ENCODE data around the gene SDK1. TPM values are rescaled to one million over a fixed set of nuclear protein-coding genes. Genes with fewer than 3 reads are reported as not detected.

Gene SDK1
- total RNA-seq, 1 donor from 2014 or later: 0.26 TPM

GRCh38 chr7:4099651-4100050 is 798.6 kb downstream of the SDK1 start:
- DNase-seq (ENCODE audit: low read depth) (no peak), FAIRE-seq (no peak)

GRCh38 chr7:4100148-4100547 is 799.1 kb downstream of the SDK1 start:
- no peak for FAIRE-seq
- Histone ChIP-seq H3K4me3 (ENCODE audit: low read depth, low read length) (no peak overlapping the region), H3K36me3 (ENCODE audit: control insufficient read depth, insufficient read depth, low read length) (no peaks in the 10 kb centered on the region), H3K27me3 (ENCODE audit: control insufficient read depth, insufficient read depth, low read length) (no peaks in the 10 kb centered on the region)
- no peak for TF ChIP-seq CTCF (IDR thresholded peaks at IDR 0.05; ENCODE audit: insufficient read depth, low read length, severe bottlenecking)
- no peak for DNase-seq (ENCODE audit: low read depth)

More at GRCh38 chr7:4099651-4100050, 798.6 kb downstream of the SDK1 start:
- no peaks in the 10 kb centered on the region for H3K27me3 ChIP-seq (ENCODE audit: control insufficient read depth, insufficient read depth, low read length)
- H3K4me3 ChIP-seq (ENCODE audit: low read depth, low read length): no peak overlapping the region
- TF ChIP-seq CTCF (IDR thresholded peaks at IDR 0.05; ENCODE audit: insufficient read depth, low read length, severe bottlenecking): no peak
- H3K36me3 ChIP-seq (ENCODE audit: control insufficient read depth, insufficient read depth, low read length): no peaks in the 10 kb centered on the region

- FAIRE-seq (no peak), DNase-seq (ENCODE audit: low read depth) (no peak)
- Histone ChIP-seq H3K27me3 (ENCODE audit: control insufficient read depth, insufficient read depth, low read length) (no peaks in the 10 kb centered on the region), H3K4me3 (ENCODE audit: low read depth, low read length) (no peak overlapping the region), H3K36me3 (ENCODE audit: control insufficient read depth, insufficient read depth, low read length) (no peaks in the 10 kb centered on the region)
- no peak for TF ChIP-seq CTCF (IDR thresholded peaks at IDR 0.05; ENCODE audit: insufficient read depth, low read length, severe bottlenecking)
Observed at GRCh38 chr7:4100691-4101090, 799.6 kb downstream of the SDK1 start.

- H3K36me3 ChIP-seq (ENCODE audit: control insufficient read depth, insufficient read depth, low read length): no peaks in the 10 kb centered on the region
- H3K4me3 ChIP-seq (ENCODE audit: low read depth, low read length): no peak overlapping the region
- FAIRE-seq (no peak), DNase-seq (ENCODE audit: low read depth) (no peak)
- no peaks in the 10 kb centered on the region for H3K27me3 ChIP-seq (ENCODE audit: control insufficient read depth, insufficient read depth, low read length)
- no peak for TF ChIP-seq CTCF (IDR thresholded peaks at IDR 0.05; ENCODE audit: insufficient read depth, low read length, severe bottlenecking)
Observed at GRCh38 chr7:4102231-4102841, 801.3 kb downstream of the SDK1 start.

- Histone ChIP-seq H3K36me3 (ENCODE audit: control insufficient read depth, insufficient read depth, low read length) (no peaks in the 10 kb centered on the region), H3K27me3 (ENCODE audit: control insufficient read depth, insufficient read depth, low read length) (no peaks in the 10 kb centered on the region), H3K4me3 (ENCODE audit: low read depth, low read length) (no peak overlapping the region)
- DNase-seq (ENCODE audit: low read depth): no peak
- TF ChIP-seq CTCF (IDR thresholded peaks at IDR 0.05; ENCODE audit: insufficient read depth, low read length, severe bottlenecking): no peak
- FAIRE-seq: no peak
Observed at GRCh38 chr7:4103352-4104091, 802.5 kb downstream of the SDK1 start.
